Neural crest cell (in vitro differentiated cells): ENCODE results near the gene DOK3. TPM values are rescaled to one million over a fixed set of nuclear protein-coding genes. Genes with fewer than 3 reads are reported as not detected.

Source experiments
- DNase-seq: peaks from one replicate; pipeline ENCODE4 v3.0.0; 2021; ENCODE audit warnings: low read depth, mixed read lengths, low spot score
- H3K27ac Mint-ChIP-seq: one replicate; pipeline ENCODE4 v1.8.0; 2021; ENCODE audit warnings: mild to moderate bottlenecking, mixed read lengths; ENCODE audit not compliant: unreplicated experiment
- H3K27me3 Mint-ChIP-seq: 2 replicates; pipeline ENCODE4 v1.8.0; 2021; ENCODE audit warnings: low read depth, mild to moderate bottlenecking, mixed read lengths
- H3K36me3 Mint-ChIP-seq: 2 replicates; pipeline ENCODE4 v1.8.0; 2021; ENCODE audit warnings: low read depth, mild to moderate bottlenecking, mixed read lengths
- H3K4me1 Mint-ChIP-seq: 2 replicates; pipeline ENCODE4 v1.8.0; 2021; ENCODE audit warnings: mixed read lengths
- H3K4me3 Mint-ChIP-seq: one replicate; pipeline ENCODE4 v1.8.0; 2021; ENCODE audit warnings: mild to moderate bottlenecking, mixed read lengths
- H3K9me3 Mint-ChIP-seq: 2 replicates; pipeline ENCODE4 v1.8.0; 2021; ENCODE audit warnings: mixed read lengths
- total RNA-seq: library from RNA; stranded (reverse); gene quantifications from 2 replicates; pipeline ENCODE4 v1.2.1, GENCODE V29; 2021
- TF ChIP-seq, protein P1 (sequence below): fragments of 200-600 bp; sonication (generic); conservative IDR thresholded peaks from 2 replicates; pipeline ENCODE4 v1.5.0; 2021; ENCODE audit warnings: antibody characterized with exemption, mild to moderate bottlenecking

The DOK3 gene
- total RNA-seq, 1 donor from 2014 or later, result 11.4 TPM

DNA sequence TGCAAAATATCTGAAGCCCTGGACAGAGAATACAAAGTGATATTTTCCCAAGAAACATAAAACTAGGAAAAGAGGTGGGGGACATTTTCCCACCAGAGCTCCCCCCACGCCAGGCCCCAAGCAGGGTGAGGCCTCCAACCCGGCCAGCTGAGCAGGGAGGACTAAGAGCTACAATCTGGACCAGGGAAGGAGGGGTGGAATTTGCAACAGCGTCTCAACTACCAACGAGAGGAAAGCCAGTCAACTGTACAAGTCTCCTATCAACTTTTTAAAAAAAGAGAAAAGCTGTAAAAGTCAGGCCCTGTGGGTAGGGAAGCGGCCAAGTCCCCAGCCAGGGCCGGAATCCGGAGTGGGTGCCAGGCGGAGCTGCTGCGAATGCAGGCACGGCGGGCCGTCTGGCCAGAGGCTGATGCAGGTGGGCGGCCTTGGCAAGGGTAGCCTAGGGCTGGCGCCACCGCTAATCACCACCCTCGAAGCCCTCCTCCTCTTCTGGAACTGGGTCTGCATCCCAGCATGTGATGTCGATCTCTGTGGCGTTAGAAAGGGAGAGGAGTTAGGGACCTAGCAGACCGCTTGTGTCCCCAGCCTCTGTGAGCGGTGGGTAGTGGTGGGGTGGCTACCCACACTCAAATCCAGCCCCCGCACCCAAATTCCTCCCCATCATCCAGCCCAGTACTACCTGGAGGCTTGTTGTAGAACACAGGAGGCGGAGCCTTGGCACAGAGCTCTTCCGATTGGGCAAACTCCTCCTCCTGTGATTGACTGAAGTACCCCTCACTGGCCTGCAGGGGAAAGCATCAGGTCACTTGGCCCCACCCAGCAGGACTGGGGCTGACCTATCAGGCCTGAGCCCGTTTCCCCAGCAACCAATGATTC, 52.4 kb downstream of the DOK3 start:
- Mint-ChIP-seq H3K36me3 (peaks cover 14% of the 10 kb centered on the region), H3K4me1 (peaks cover 38% of the 10 kb centered on the region), H3K9me3 (no peaks in the 10 kb centered on the region), H3K4me3 (peak overlapping the region; percentile 95), H3K27ac (peak overlapping the region; percentile 97), H3K27me3 (peaks cover 33% of the 10 kb centered on the region)
- peak; percentile 81 for DNase-seq
- TF ChIP-seq, protein P1, sequence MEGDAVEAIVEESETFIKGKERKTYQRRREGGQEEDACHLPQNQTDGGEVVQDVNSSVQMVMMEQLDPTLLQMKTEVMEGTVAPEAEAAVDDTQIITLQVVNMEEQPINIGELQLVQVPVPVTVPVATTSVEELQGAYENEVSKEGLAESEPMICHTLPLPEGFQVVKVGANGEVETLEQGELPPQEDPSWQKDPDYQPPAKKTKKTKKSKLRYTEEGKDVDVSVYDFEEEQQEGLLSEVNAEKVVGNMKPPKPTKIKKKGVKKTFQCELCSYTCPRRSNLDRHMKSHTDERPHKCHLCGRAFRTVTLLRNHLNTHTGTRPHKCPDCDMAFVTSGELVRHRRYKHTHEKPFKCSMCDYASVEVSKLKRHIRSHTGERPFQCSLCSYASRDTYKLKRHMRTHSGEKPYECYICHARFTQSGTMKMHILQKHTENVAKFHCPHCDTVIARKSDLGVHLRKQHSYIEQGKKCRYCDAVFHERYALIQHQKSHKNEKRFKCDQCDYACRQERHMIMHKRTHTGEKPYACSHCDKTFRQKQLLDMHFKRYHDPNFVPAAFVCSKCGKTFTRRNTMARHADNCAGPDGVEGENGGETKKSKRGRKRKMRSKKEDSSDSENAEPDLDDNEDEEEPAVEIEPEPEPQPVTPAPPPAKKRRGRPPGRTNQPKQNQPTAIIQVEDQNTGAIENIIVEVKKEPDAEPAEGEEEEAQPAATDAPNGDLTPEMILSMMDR, result peak; percentile 64

DNA sequence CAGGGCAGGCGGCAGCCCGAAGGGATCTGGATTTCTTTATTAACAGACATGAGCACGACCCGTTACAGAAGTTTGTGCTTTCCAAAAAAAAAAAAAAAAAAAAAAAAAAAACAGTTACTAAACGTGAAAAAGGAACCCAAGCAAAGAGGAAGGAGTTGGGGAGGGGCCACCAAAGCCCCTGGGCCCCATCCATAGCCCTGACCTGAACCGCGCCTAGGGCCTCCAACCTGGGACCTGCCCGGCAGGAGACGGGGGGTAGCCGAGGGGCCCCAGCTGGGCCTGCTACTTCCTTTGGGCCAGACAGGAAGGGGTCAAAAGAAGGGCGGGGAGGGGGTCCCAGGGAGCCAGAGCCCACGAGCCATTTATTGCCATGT, 53.0 kb downstream of the DOK3 start:
- Mint-ChIP-seq H3K27ac (peak overlapping the region; percentile 78), H3K27me3 (peaks cover 37% of the 10 kb centered on the region), H3K4me1 (peaks cover 37% of the 10 kb centered on the region), H3K36me3 (peaks cover 12% of the 10 kb centered on the region), H3K4me3 (peak overlapping the region; percentile 93), H3K9me3 (no peaks in the 10 kb centered on the region)
- TF ChIP-seq, protein P1, result no peak
- no peak for DNase-seq

DNA sequence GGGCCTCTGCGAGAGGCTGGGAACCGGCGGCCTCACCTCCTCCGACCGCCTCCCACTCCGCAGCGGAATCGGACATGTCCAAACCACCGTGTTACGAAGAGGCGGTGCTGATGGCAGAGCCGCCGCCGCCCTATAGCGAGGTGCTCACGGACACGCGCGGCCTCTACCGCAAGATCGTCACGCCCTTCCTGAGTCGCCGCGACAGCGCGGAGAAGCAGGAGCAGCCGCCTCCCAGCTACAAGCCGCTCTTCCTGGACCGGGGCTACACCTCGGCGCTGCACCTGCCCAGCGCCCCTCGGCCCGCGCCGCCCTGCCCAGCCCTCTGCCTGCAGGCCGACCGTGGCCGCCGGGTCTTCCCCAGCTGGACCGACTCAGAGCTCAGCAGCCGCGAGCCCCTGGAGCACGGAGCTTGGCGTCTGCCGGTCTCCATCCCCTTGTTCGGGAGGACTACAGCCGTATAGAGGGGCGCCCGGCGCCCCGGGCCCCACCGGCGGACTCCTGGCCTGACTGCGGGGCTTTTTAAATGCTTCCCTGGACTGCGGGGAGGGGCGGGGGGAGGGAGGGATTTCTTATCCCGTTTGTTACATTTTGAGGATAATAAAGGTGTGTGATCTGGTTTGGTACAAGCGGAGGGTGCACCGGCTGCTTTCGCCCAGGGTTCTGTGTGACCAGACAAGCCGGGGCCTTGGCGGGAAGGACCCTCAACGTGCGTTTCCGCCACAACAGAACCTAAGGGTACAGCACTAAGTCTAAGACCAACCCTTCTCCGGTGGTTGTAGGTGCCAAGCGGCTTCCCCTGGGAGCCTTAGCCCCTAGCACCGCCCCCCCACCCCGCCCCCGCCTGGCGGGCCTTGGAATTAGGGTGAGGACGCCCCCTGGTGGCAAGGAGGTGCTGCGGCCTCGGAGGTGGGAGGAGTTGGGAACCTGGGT, 53.7 kb downstream of the DOK3 start:
- peak; percentile 98 for DNase-seq
- Mint-ChIP-seq H3K4me1 (peaks cover 35% of the 10 kb centered on the region), H3K9me3 (no peaks in the 10 kb centered on the region), H3K36me3 (peaks cover 9% of the 10 kb centered on the region), H3K27me3 (peaks cover 35% of the 10 kb centered on the region), H3K27ac (peak overlapping the region; percentile 78), H3K4me3 (peak overlapping the region; percentile 93)
- TF ChIP-seq, protein P1, result peak; percentile 96

DNA sequence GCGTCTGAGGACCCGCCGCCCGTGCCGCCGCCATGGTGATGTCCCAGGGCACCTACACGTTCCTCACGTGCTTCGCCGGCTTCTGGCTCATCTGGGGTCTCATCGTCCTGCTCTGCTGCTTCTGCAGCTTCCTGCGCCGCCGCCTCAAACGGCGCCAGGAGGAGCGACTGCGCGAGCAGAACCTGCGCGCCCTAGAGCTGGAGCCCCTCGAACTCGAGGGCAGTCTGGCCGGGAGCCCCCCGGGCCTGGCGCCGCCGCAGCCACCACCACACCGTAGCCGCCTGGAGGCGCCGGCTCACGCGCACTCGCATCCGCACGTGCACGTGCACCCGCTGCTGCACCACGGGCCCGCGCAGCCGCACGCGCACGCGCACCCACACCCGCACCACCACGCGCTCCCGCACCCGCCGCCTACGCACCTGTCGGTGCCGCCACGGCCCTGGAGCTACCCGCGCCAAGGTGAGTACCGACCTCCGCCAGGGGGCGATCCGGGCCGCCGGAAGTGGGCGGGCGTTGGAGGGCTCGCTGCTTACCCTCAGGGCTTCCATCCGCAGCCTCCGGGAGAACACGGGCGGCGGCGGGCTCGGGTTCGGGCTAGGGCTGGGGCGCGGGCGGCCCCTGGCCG, 54.5 kb downstream of the DOK3 start:
- Mint-ChIP-seq H3K27ac (no peak overlapping the region), H3K4me1 (peaks cover 43% of the 10 kb centered on the region), H3K9me3 (no peaks in the 10 kb centered on the region), H3K4me3 (peak overlapping the region; percentile 78), H3K36me3 (peaks cover 12% of the 10 kb centered on the region), H3K27me3 (peaks cover 38% of the 10 kb centered on the region)
- DNase-seq, result peak; percentile 84
- TF ChIP-seq, protein P1, result peak; percentile 82

DNA sequence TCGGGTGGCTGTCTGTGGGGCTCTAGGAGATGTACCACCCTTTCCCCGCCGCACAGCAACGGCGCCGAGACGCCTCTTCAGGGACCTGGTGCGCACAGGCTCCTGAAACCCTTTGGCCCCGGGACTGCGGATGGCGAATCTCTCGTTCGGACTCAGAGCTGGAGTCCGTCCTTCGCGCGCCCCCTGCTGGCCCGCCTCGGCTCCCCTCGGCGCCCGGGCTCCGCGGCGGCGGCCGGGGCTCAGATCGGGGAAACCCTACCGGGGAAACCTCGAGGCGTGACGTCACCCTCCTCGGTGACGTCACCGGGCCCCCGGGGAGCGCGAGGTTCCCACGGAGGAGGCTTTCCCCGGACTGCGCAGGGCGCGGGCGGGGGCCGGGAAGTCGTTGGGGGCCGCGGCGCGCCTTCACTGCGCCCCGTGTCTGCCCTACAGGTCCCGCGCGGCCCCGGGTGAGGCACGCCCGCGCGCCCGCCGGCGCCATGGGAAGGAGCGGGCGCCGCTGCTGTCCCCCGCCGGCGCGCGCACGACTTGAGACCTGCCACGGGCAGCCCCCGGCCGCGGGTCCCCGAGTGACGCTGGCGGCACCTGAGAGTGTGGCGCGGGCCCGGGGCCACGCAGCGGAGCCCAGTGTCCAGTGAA, 55.1 kb downstream of the DOK3 start:
- Mint-ChIP-seq H3K9me3 (no peaks in the 10 kb centered on the region), H3K27ac (peak overlapping the region; percentile 50), H3K4me1 (peaks cover 45% of the 10 kb centered on the region), H3K4me3 (peak overlapping the region; percentile 91), H3K27me3 (peaks cover 42% of the 10 kb centered on the region), H3K36me3 (peaks cover 12% of the 10 kb centered on the region)
- TF ChIP-seq, protein P1, result peak; percentile 97
- peak; percentile 96 for DNase-seq
